GM19023 (cell line): ENCODE measurements around the gene ATXN10.
"Not testable (repeated sequence)": the region's sequence is repeated elsewhere in the genome, so short reads cannot be mapped to it uniquely, and the experiment has no call there.

Experiments
- ATAC-seq: cut with Tn5 transposase; IDR thresholded peaks from one replicate; pipeline ENCODE4 v1.9.1; 2021; ENCODE audit warnings: mild to moderate bottlenecking, moderate library complexity; ENCODE audit not compliant: unreplicated experiment

ATXN10 gene

GRCh38 chr22:45677063-45677462 is 5.4 kb downstream of the ATXN10 start:
- ATAC-seq, result no peak

GRCh38 chr22:45678961-45679912 is 7.6 kb downstream of the ATXN10 start:
- no peak for ATAC-seq

GRCh38 chr22:45680932-45681700 is 9.5 kb downstream of the ATXN10 start:
- ATAC-seq, result no peak

GRCh38 chr22:45682064-45682463 is 10.4 kb downstream of the ATXN10 start:
- ATAC-seq, result no peak

GRCh38 chr22:45682773-45683172 is 11.1 kb downstream of the ATXN10 start:
- not testable (repeated sequence) for ATAC-seq

- ATAC-seq, result no peak
Observed at GRCh38 chr22:45683248-45683647, 11.6 kb downstream of the ATXN10 start.

- ATAC-seq, result no peak
Observed at GRCh38 chr22:45683680-45684079, 12.0 kb downstream of the ATXN10 start.

GRCh38 chr22:45684169-45684568 is 12.5 kb downstream of the ATXN10 start:
- ATAC-seq, result no peak

GRCh38 chr22:45684752-45685574 is 13.3 kb downstream of the ATXN10 start:
- no peak for ATAC-seq

- no peak for ATAC-seq
Observed at GRCh38 chr22:45686004-45686403, 14.4 kb downstream of the ATXN10 start.

GRCh38 chr22:45686836-45687235 is 15.2 kb downstream of the ATXN10 start:
- ATAC-seq, result no peak

- ATAC-seq, result no peak
Observed at GRCh38 chr22:45688600-45689080, 17.0 kb downstream of the ATXN10 start.

GRCh38 chr22:45689211-45689610 is 17.6 kb downstream of the ATXN10 start:
- ATAC-seq, result no peak

GRCh38 chr22:45690008-45690407 is 18.4 kb downstream of the ATXN10 start:
- ATAC-seq, result no peak

- ATAC-seq, result no peak
Observed at GRCh38 chr22:45692549-45692948, 20.9 kb downstream of the ATXN10 start.

- no peak for ATAC-seq
Observed at GRCh38 chr22:45693835-45694234, 22.2 kb downstream of the ATXN10 start.

- ATAC-seq, result no peak
Observed at GRCh38 chr22:45696227-45696626, 24.6 kb downstream of the ATXN10 start.

- ATAC-seq, result no peak
Observed at GRCh38 chr22:45698094-45698493, 26.5 kb downstream of the ATXN10 start.

- ATAC-seq, result no peak
Observed at GRCh38 chr22:45702981-45703380, 31.3 kb downstream of the ATXN10 start.

GRCh38 chr22:45703758-45704157 is 32.1 kb downstream of the ATXN10 start:
- no peak for ATAC-seq

- no peak for ATAC-seq
Observed at GRCh38 chr22:45704648-45705047, 33.0 kb downstream of the ATXN10 start.
